GM12864 (cell line): Measurements from ENCODE around the gene MIA.
"Not testable (repeated sequence)": the region's sequence is repeated elsewhere in the genome, so short reads cannot be mapped to it uniquely, and the experiment has no call there.

ENCODE experiments used
- DNase-seq: peaks from one replicate; pipeline ENCODE4 v3.0.0-alpha.2; 2011; ENCODE audit warnings: low read depth
- H3K4me3 ChIP-seq: 2 replicates; pipeline ENCODE4 v1.5.1; 2011; ENCODE audit warnings: mild to moderate bottlenecking, low read depth, low read length, control low read depth
- CTCF ChIP-seq: IDR thresholded peaks from 2 replicates; pipeline ENCODE4 v1.5.1; 2011; ENCODE audit warnings: low read depth, mild to moderate bottlenecking, moderate library complexity, low read length, control low read depth, inconsistent platforms; ENCODE audit errors: missing control alignments

MIA gene

GRCh38 chr19:40806423-40807146 is 31.3 kb downstream of the MIA start:
- DNase-seq = no peak
- no peak overlapping the region for H3K4me3 ChIP-seq
- peak; percentile 92 for TF ChIP-seq CTCF

- DNase-seq = no peak
- peak; percentile 34 for TF ChIP-seq CTCF
- H3K4me3 ChIP-seq = no peak overlapping the region
Measured at GRCh38 chr19:40807147-40808020, 32.1 kb downstream of the MIA start.

- no peak for DNase-seq
- H3K4me3 ChIP-seq = no peak overlapping the region
- TF ChIP-seq CTCF = no peak
Measured at GRCh38 chr19:40808021-40808325, 32.7 kb downstream of the MIA start.

GRCh38 chr19:40808497-40808896 is 33.2 kb downstream of the MIA start:
- no peak overlapping the region for H3K4me3 ChIP-seq
- no peak for DNase-seq
- no peak for TF ChIP-seq CTCF

- H3K4me3 ChIP-seq = no peak overlapping the region
- no peak for TF ChIP-seq CTCF
- no peak for DNase-seq
Measured at GRCh38 chr19:40809358-40810086, 34.2 kb downstream of the MIA start.

GRCh38 chr19:40810160-40810559 is 34.8 kb downstream of the MIA start:
- no peak for TF ChIP-seq CTCF
- no peak overlapping the region for H3K4me3 ChIP-seq
- DNase-seq = no peak

GRCh38 chr19:40810649-40811408 is 35.5 kb downstream of the MIA start:
- DNase-seq = not testable (repeated sequence)

More at GRCh38 chr19:40810649-40811408, 35.5 kb downstream of the MIA start:
- H3K4me3 ChIP-seq = peak overlapping the region; percentile 53
